HEK293T (cell line): ENCODE results near the gene FGFRL1.

ENCODE experiments used
- ARNT ChIP-seq: fragments of 450-650 bp; IDR thresholded peaks from 2 replicates; pipeline ENCODE4 v1.6.1; 2017; ENCODE audit warnings: mild to moderate bottlenecking
- FOXM1 ChIP-seq: fragments of 450-650 bp; IDR thresholded peaks from 2 replicates; pipeline ENCODE4 v1.6.1; 2017; ENCODE audit warnings: mild to moderate bottlenecking, borderline replicate concordance
- LEF1 ChIP-seq: fragments of 450-650 bp; IDR thresholded peaks from 2 replicates; pipeline ENCODE4 v1.6.1; 2017; ENCODE audit warnings: mild to moderate bottlenecking, borderline replicate concordance
- SP1 ChIP-seq: fragments of 450-650 bp; IDR thresholded peaks from 2 replicates; pipeline ENCODE4 v1.6.1; 2017
- SUZ12 ChIP-seq: fragments of 450-650 bp; IDR thresholded peaks from 2 replicates; pipeline ENCODE4 v1.6.1; 2016; ENCODE audit warnings: mild to moderate bottlenecking
- TARDBP ChIP-seq: fragments of 450-650 bp; IDR thresholded peaks from 2 replicates; pipeline ENCODE4 v1.6.1; 2016

DNA sequence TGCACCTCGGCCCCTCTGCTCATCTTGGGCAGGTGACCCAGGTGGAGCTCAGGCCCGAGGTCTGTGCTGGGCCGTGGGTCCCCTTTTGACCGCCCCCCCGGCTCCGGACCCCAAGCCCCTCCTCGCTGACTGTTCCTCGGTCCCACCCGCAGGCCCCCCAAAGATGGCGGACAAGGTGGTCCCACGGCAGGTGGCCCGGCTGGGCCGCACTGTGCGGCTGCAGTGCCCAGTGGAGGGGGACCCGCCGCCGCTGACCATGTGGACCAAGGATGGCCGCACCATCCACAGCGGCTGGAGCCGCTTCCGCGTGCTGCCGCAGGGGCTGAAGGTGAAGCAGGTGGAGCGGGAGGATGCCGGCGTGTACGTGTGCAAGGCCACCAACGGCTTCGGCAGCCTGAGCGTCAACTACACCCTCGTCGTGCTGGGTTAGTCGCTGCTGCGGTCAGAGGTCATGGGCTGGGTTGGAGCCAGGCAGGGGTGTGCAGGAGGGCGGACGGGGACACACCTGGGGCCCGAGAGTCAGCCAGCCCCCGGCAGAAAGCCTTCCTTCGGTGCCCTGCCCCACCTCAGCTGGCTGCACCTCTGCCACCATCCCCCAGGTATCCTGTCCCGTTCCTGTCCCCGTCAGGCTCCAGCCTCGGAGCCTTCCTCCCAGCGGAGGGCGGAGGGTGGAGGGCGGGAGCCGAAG lies 10.8 kb downstream of the FGFRL1 start:
- TF ChIP-seq SP1 (no peak), ARNT (no peak), SUZ12 (no peak), FOXM1 (no peak), TARDBP (no peak), LEF1 (no peak)
